Measurements from ENCODE around the gene RPS2.

RPS2 gene

GRCh38 chr16:1929578-1930337, 34.9 kb downstream of the RPS2 start (continued):
- peak; percentile 60; the same call in 1 of the 2 replicates for TF ChIP-seq PATZ1 (tag by site-specific recombination; IDR thresholded peaks at IDR 0.05)
- TF ChIP-seq KLF1 (tag by site-specific recombination; IDR thresholded peaks at IDR 0.05) = peak; percentile 61
- peak; percentile 73 for TF ChIP-seq ZNF777 (tag by site-specific recombination; IDR thresholded peaks at IDR 0.05; ENCODE audit: borderline replicate concordance)
- TF ChIP-seq KLF10 (tag by site-specific recombination; IDR thresholded peaks at IDR 0.05) = peak; percentile 80; the same call in 1 of the 2 replicates
- 0 out of 2 replicates have a peak, but pooled peaks have one; percentile 8 for TF ChIP-seq ZNF398 (tag by site-specific recombination; IDR thresholded peaks at IDR 0.05)
- no peak for TF ChIP-seq ZNF843 (tag by site-specific recombination; IDR thresholded peaks at IDR 0.05)
- no peak for TF ChIP-seq ZNF311 (tag by site-specific recombination; IDR thresholded peaks at IDR 0.05; ENCODE audit: borderline replicate concordance)
- peak; percentile 70; the same call in 1 of the 2 replicates for TF ChIP-seq ZNF660 (tag by site-specific recombination; IDR thresholded peaks at IDR 0.05)
- TF ChIP-seq ZFHX2 (tag by site-specific recombination; conservative IDR thresholded peaks at IDR 0.05) = peak; percentile 39; the same call in 1 of the 2 replicates
- no peak for TF ChIP-seq HOXA7 (CRISPR knock-in tag; IDR thresholded peaks at IDR 0.05; ENCODE audit: borderline replicate concordance)
- TF ChIP-seq ZSCAN30 (tag by site-specific recombination; IDR thresholded peaks at IDR 0.05) = peak; percentile 95

GRCh38 chr16:1929105-1929504, 35.5 kb downstream of the RPS2 start:
- POLR2A ChIA-PET = interaction anchor here (0.9 to 2.2 kb wide), 4 partner anchors 12 to 226 kb away, joined by 3 to 13 read pairs (median 4); partner anchors contain the start of genes RPS2 and TRAF7
- no peaks in the 10 kb centered on the region for H3K4me1 ChIP-seq (ENCODE audit: control insufficient read depth, insufficient read depth, low read length)
- no peaks in the 10 kb centered on the region for H3K9me3 ChIP-seq (ENCODE audit: control insufficient read depth, insufficient read depth, low read depth, low read length)
- H3K27ac ChIP-seq (ENCODE audit: extremely low read depth, low read depth, low read length) = no peak overlapping the region; the same call in 1 of the 2 replicates
- H3K36me3 ChIP-seq (ENCODE audit: control insufficient read depth in 2 of 2, insufficient read depth in 1 of 2, low read length in 2 of 2) = no peaks in the 10 kb centered on the region
- CTCF ChIA-PET = interaction anchor here (0.5 to 5.7 kb wide), 20 partner anchors 8 to 1028 kb away, joined by 3 to 57 read pairs (median 4); partner anchors contain the start of gene NDUFB10
- peak overlapping the region; percentile 44 for H3K4me3 ChIP-seq (ENCODE audit: low read depth, low read length)
- TF ChIP-seq ZNF654 (tag by site-specific recombination; IDR thresholded peaks at IDR 0.05; ENCODE audit: low read depth) (no peak), ZNF121 (tag by site-specific recombination; IDR thresholded peaks at IDR 0.05) (no peak), SCRT2 (tag by site-specific recombination; IDR thresholded peaks at IDR 0.05) (no peak), ZNF747 (tag by site-specific recombination; IDR thresholded peaks at IDR 0.05) (no peak), ZSCAN30 (tag by site-specific recombination; IDR thresholded peaks at IDR 0.05) (no peak), ZSCAN23 (tag by site-specific recombination; IDR thresholded peaks at IDR 0.05) (no peak), ZNF157 (tag by site-specific recombination; IDR thresholded peaks at IDR 0.05) (no peak), ZNF664 (tag by site-specific recombination; IDR thresholded peaks at IDR 0.05) (no peak), ZBTB1 (tag by site-specific recombination; IDR thresholded peaks at IDR 0.05) (no peak), SP2 (tag by site-specific recombination; IDR thresholded peaks at IDR 0.05) (peak; percentile 47), ZNF24 (tag by site-specific recombination; IDR thresholded peaks at IDR 0.05) (no peak), ZEB2 (tag by site-specific recombination; IDR thresholded peaks at IDR 0.05) (no peak), ZNF404 (tag by site-specific recombination; IDR thresholded peaks at IDR 0.05) (no peak), ZNF280C (tag by site-specific recombination; IDR thresholded peaks at IDR 0.05) (no peak), ZXDB (tag by site-specific recombination; IDR thresholded peaks at IDR 0.05) (no peak), ZNF558 (tag by site-specific recombination; IDR thresholded peaks at IDR 0.05) (no peak), ZNF16 (tag by site-specific recombination; IDR thresholded peaks at IDR 0.05; ENCODE audit: low read depth) (no peak), PATZ1 (tag by site-specific recombination; IDR thresholded peaks at IDR 0.05) (no peak), KLF7 (tag by site-specific recombination; IDR thresholded peaks at IDR 0.05; ENCODE audit: borderline replicate concordance) (no peak), ZNF571 (tag by site-specific recombination; IDR thresholded peaks at IDR 0.05) (no peak), ZNF837 (tag by site-specific recombination; IDR thresholded peaks at IDR 0.05) (no peak)
